H9 (cell line): ENCODE measurements around the gene PPIL6. TPM values are rescaled to one million over a fixed set of nuclear protein-coding genes. Genes with fewer than 3 reads are reported as not detected.

Source experiments
- DNase-seq: peaks from one replicate; pipeline ENCODE4 v3.0.0-alpha.2; 2017
- H2AFZ ChIP-seq: one replicate; pipeline ENCODE4 v1.6.1; 2013; ENCODE audit warnings: mild to moderate bottlenecking, low read length, control low read depth, moderate library complexity
- H2AK5ac ChIP-seq: 2 replicates; pipeline ENCODE4 v1.6.1; 2013; ENCODE audit warnings: low read length, control low read depth, mixed read lengths; ENCODE audit not compliant: insufficient read length
- H2BK120ac ChIP-seq: one replicate; pipeline ENCODE4 v1.6.1; 2013; ENCODE audit warnings: low read depth, mild to moderate bottlenecking, low read length, control low read depth, inconsistent platforms; ENCODE audit not compliant: poor library complexity, severe bottlenecking
- H2BK12ac ChIP-seq: 2 replicates; pipeline ENCODE4 v1.6.1; 2013; ENCODE audit warnings: low read length, control low read depth, mixed read lengths, low read depth; ENCODE audit not compliant: insufficient read length
- H2BK15ac ChIP-seq: 2 replicates; pipeline ENCODE4 v1.6.1; 2013; ENCODE audit warnings: low read depth, low read length, control low read depth
- H2BK20ac ChIP-seq: one replicate; pipeline ENCODE4 v1.6.1; 2013; ENCODE audit warnings: low read depth, mild to moderate bottlenecking, low read length, control low read depth, inconsistent platforms; ENCODE audit not compliant: poor library complexity, severe bottlenecking
- H2BK5ac ChIP-seq: 2 replicates; pipeline ENCODE4 v1.6.1; 2013; ENCODE audit warnings: low read length, control low read depth, mixed read lengths; ENCODE audit not compliant: insufficient read length
- H3K14ac ChIP-seq: 2 replicates; pipeline ENCODE4 v1.6.1; 2013; ENCODE audit warnings: low read length, control low read depth; ENCODE audit not compliant: insufficient read depth
- H3K18ac ChIP-seq: 2 replicates; pipeline ENCODE4 v1.6.1; 2013; ENCODE audit warnings: low read depth, mild to moderate bottlenecking, mixed read lengths, low read length, control low read depth; ENCODE audit not compliant: insufficient read length
- H3K23ac ChIP-seq: 2 replicates; pipeline ENCODE4 v1.6.1; 2013; ENCODE audit warnings: low read length, control low read depth, mixed read lengths, low read depth; ENCODE audit not compliant: insufficient read length
- H3K23me2 ChIP-seq: 2 replicates; pipeline ENCODE4 v1.6.1; 2013; ENCODE audit warnings: low read depth, mild to moderate bottlenecking, mixed read lengths, low read length, control low read depth; ENCODE audit not compliant: insufficient read length, poor library complexity, severe bottlenecking
- H3K27ac ChIP-seq: 2 replicates; pipeline ENCODE4 v1.5.1; 2013; ENCODE audit warnings: low read length, control low read depth, mixed read lengths, low read depth; ENCODE audit not compliant: insufficient read length
- H3K27me3 ChIP-seq: 2 replicates; pipeline ENCODE4 v1.6.1; 2013; ENCODE audit warnings: low read length, control low read depth, inconsistent platforms; ENCODE audit not compliant: insufficient read depth
- H3K4ac ChIP-seq: 2 replicates; pipeline ENCODE4 v1.6.1; 2013; ENCODE audit warnings: low read depth, mild to moderate bottlenecking, control low read depth, inconsistent platforms, low read length, moderate library complexity
- H3K4me1 ChIP-seq: 2 replicates; pipeline ENCODE4 v1.6.1; 2013; ENCODE audit warnings: low read length, control low read depth, inconsistent platforms; ENCODE audit not compliant: insufficient read depth
- H3K4me2 ChIP-seq: 2 replicates; pipeline ENCODE4 v1.6.1; 2013; ENCODE audit warnings: low read length, control low read depth, mixed read lengths; ENCODE audit not compliant: insufficient read length, insufficient read depth
- H3K56ac ChIP-seq: 2 replicates; pipeline ENCODE4 v1.6.1; 2013; ENCODE audit warnings: low read depth, mild to moderate bottlenecking, mixed read lengths, low read length, control low read depth; ENCODE audit not compliant: insufficient read length
- H3K79me1 ChIP-seq: 2 replicates; pipeline ENCODE4 v1.6.1; 2013; ENCODE audit warnings: low read depth, mild to moderate bottlenecking, moderate library complexity, low read length, control low read depth, inconsistent platforms; ENCODE audit not compliant: insufficient read depth, poor library complexity, severe bottlenecking
- H3K79me2 ChIP-seq: 2 replicates; pipeline ENCODE4 v1.6.1; 2013; ENCODE audit warnings: low read length, control low read depth, inconsistent platforms; ENCODE audit not compliant: insufficient read depth
- H3K9ac ChIP-seq: 2 replicates; pipeline ENCODE4 v1.6.1; 2013; ENCODE audit warnings: low read length, control low read depth, mixed read lengths; ENCODE audit not compliant: insufficient read length; ENCODE audit errors: extremely low read depth
- H3K9me3 ChIP-seq: one replicate; pipeline ENCODE4 v1.6.1; 2013; ENCODE audit warnings: low read depth, low read length, inconsistent platforms; ENCODE audit not compliant: control insufficient read depth
- H3T11ph ChIP-seq: one replicate; pipeline ENCODE4 v1.6.1; 2013; ENCODE audit warnings: mild to moderate bottlenecking, low read length, control low read depth, inconsistent platforms
- H4K20me1 ChIP-seq: one replicate; pipeline ENCODE4 v1.6.1; 2013; ENCODE audit not compliant: control insufficient read depth, insufficient read length, insufficient read depth
- H4K5ac ChIP-seq: 2 replicates; pipeline ENCODE4 v1.6.1; 2013; ENCODE audit warnings: low read depth, mild to moderate bottlenecking, mixed read lengths, low read length, control low read depth; ENCODE audit not compliant: insufficient read length
- H4K8ac ChIP-seq: replicated peaks from 2 replicates; pipeline ENCODE4 v1.6.1; 2013; ENCODE audit warnings: low read length, control low read depth, mixed read lengths, low read depth; ENCODE audit not compliant: insufficient read length
- H4K91ac ChIP-seq: 2 replicates; pipeline ENCODE4 v1.6.1; 2013; ENCODE audit warnings: low read depth, mild to moderate bottlenecking, moderate library complexity, mixed read lengths, low read length, control low read depth; ENCODE audit not compliant: insufficient read length
- H3K27ac Mint-ChIP-seq, 3 experiments: 2 replicates in 2 of 3; 3 replicates in 1 of 3; pipeline ENCODE4 v1.8.0; 2020 to 2021; ENCODE audit warnings: mixed read lengths in 3 of 3, mild to moderate bottlenecking in 1 of 3, moderate library complexity in 1 of 3
- H3K27me3 Mint-ChIP-seq: 2 replicates; pipeline ENCODE4 v1.8.0; 2021; ENCODE audit warnings: low read depth, mild to moderate bottlenecking, moderate library complexity, mixed read lengths
- H3K36me3 Mint-ChIP-seq, 3 experiments: 2 replicates in 2 of 3; 3 replicates in 1 of 3; pipeline ENCODE4 v1.8.0; 2020 to 2021; ENCODE audit warnings: low read depth in 3 of 3, mixed read lengths in 3 of 3; ENCODE audit not compliant: insufficient read depth in 1 of 3
- H3K4me1 Mint-ChIP-seq, 2 experiments: 2 replicates each; pipeline ENCODE4 v1.8.0; 2020; ENCODE audit warnings: mixed read lengths in 2 of 2
- H3K4me3 Mint-ChIP-seq, 2 experiments: 2 replicates in 1 of 2; 3 replicates in 1 of 2; pipeline ENCODE4 v1.8.0; 2020 to 2021; ENCODE audit warnings: mild to moderate bottlenecking in 2 of 2, mixed read lengths in 2 of 2, moderate library complexity in 1 of 2
- H3K9me3 Mint-ChIP-seq, 2 experiments: 2 replicates in 1 of 2; 3 replicates in 1 of 2; pipeline ENCODE4 v1.8.0; 2020; ENCODE audit warnings: mild to moderate bottlenecking in 2 of 2, mixed read lengths in 2 of 2, moderate library complexity in 1 of 2
- WGBS: extraction: QIAGEN DNeasy Blood & Tissue Kit; methylation state at CpG from one replicate; pipeline ENCODE4 v1.1.7; 2013; ENCODE audit warnings: missing lambda C conversion rate, low lambda C conversion rate, mixed read lengths; ENCODE audit not compliant: insufficient read length; ENCODE audit errors: extremely low coverage; 5-methylcytosine and 5-hydroxymethylcytosine counted together
- total RNA-seq: library from RNA; stranded (reverse); gene quantifications from 2 replicates; pipeline ENCODE4 v1.2.1, GENCODE V29; 2021
- TF ChIP-seq, protein P1 (sequence below): fragments of 200-600 bp; sonication (generic); conservative IDR thresholded peaks from 3 replicates; pipeline ENCODE4 v1.8.0; 2021; ENCODE audit warnings: antibody characterized with exemption, mild to moderate bottlenecking

PPIL6 gene
- total RNA-seq, 1 experiment from 2014 or later, result 1.0 TPM

DNA sequence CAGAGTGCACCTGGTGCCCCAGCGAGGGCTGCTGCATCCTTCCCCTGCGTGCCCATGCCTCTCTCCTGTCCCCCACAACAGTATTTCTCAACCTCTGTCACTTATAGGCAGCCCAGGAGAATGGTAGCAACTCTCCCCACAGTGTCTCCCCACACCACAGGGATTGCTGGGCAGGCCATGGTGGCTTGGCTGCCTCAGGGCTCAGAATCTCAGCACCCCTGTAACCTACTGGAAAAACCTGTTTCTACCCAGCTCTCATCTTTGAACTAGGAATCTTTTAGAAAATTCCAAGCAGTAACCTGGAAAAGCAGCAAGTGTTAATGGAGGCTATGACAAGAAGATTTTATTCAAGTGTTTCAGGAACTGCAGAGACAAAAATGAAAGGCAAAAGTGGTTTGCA is 96.2 kb downstream of the PPIL6 start:
- Histone ChIP-seq H4K8ac (no peak overlapping the region), H4K91ac (no peak overlapping the region), H3K23ac (no peak overlapping the region), H2BK15ac (no peak overlapping the region), H3K4me2 (no peak overlapping the region), H3K9ac (no peak overlapping the region), H3K18ac (no peak overlapping the region), H2BK5ac (no peak overlapping the region), H3K4ac (no peak overlapping the region), H2BK12ac (no peak overlapping the region), H3K4me1 (no peaks in the 10 kb centered on the region), H3K79me2 (no peaks in the 10 kb centered on the region), H3K14ac (no peak overlapping the region), H4K5ac (no peak overlapping the region), H3K79me1 (no peaks in the 10 kb centered on the region), H3K56ac (no peak overlapping the region), H2BK20ac (no peak overlapping the region), H3K9me3 (no peaks in the 10 kb centered on the region), H3K27me3 (no peaks in the 10 kb centered on the region), H2BK120ac (no peak overlapping the region), H4K20me1 (no peaks in the 10 kb centered on the region), H3K23me2 (no peaks in the 10 kb centered on the region), H2AFZ (no peak overlapping the region), H3T11ph (no peak overlapping the region), H3K27ac (no peak overlapping the region), H2AK5ac (no peak overlapping the region)
- peak overlapping the region in 1 of 3 experiments; percentile 77; a peak in 2 of 7 replicates for H3K27ac Mint-ChIP-seq
- no CpG with 5 or more reads among the region's 2 CpGs for WGBS
- H3K36me3 Mint-ChIP-seq, result no peaks in the 10 kb centered on the region; a peak in 1 of 7 replicates
- H3K4me3 Mint-ChIP-seq, result no peak overlapping the region
- TF ChIP-seq, protein P1, sequence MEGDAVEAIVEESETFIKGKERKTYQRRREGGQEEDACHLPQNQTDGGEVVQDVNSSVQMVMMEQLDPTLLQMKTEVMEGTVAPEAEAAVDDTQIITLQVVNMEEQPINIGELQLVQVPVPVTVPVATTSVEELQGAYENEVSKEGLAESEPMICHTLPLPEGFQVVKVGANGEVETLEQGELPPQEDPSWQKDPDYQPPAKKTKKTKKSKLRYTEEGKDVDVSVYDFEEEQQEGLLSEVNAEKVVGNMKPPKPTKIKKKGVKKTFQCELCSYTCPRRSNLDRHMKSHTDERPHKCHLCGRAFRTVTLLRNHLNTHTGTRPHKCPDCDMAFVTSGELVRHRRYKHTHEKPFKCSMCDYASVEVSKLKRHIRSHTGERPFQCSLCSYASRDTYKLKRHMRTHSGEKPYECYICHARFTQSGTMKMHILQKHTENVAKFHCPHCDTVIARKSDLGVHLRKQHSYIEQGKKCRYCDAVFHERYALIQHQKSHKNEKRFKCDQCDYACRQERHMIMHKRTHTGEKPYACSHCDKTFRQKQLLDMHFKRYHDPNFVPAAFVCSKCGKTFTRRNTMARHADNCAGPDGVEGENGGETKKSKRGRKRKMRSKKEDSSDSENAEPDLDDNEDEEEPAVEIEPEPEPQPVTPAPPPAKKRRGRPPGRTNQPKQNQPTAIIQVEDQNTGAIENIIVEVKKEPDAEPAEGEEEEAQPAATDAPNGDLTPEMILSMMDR, result no peak
- no peak for DNase-seq
- no peaks in the 10 kb centered on the region for H3K27me3 Mint-ChIP-seq
- H3K4me1 Mint-ChIP-seq, result peaks cover 5 to 9% of the 10 kb centered on the region in 2 experiments
- no peaks in the 10 kb centered on the region for H3K9me3 Mint-ChIP-seq
